Measurements from ENCODE around the gene SLC7A4.

The SLC7A4 gene

GRCh38 chr22:20996598-20997535 is 35.5 kb downstream of the SLC7A4 start:
- no peak for TF ChIP-seq POLR2A (IDR thresholded peaks at IDR 0.05; ENCODE audit: low read depth, low read length)
- no peak for FAIRE-seq

GRCh38 chr22:20996031-20996410 is 36.3 kb downstream of the SLC7A4 start:
- DNase-seq (ENCODE audit: insufficient read length, low spot score): no peak
- FAIRE-seq: no peak
- TF ChIP-seq POLR2A (IDR thresholded peaks at IDR 0.05; ENCODE audit: low read depth, low read length): no peak

More at GRCh38 chr22:20996598-20997535, 35.5 kb downstream of the SLC7A4 start:
- DNase-seq (ENCODE audit: insufficient read length, low spot score): no peak

GRCh38 chr22:20995329-20996030 is 36.9 kb downstream of the SLC7A4 start:
- FAIRE-seq (no peak), DNase-seq (ENCODE audit: insufficient read length, low spot score) (no peak)
- TF ChIP-seq POLR2A (IDR thresholded peaks at IDR 0.05; ENCODE audit: low read depth, low read length): no peak

- no peak for FAIRE-seq
- no peak for TF ChIP-seq POLR2A (IDR thresholded peaks at IDR 0.05; ENCODE audit: low read depth, low read length)
Observed at GRCh38 chr22:20994902-20995241, 37.5 kb downstream of the SLC7A4 start.

GRCh38 chr22:20994128-20994901 is 38.0 kb downstream of the SLC7A4 start:
- no peak for TF ChIP-seq POLR2A (IDR thresholded peaks at IDR 0.05; ENCODE audit: low read depth, low read length)
- FAIRE-seq (no peak), DNase-seq (ENCODE audit: insufficient read length, low spot score) (no peak)

More at GRCh38 chr22:20994902-20995241, 37.5 kb downstream of the SLC7A4 start:
- DNase-seq (ENCODE audit: insufficient read length, low spot score): no peak

GRCh38 chr22:20993304-20994127 is 38.8 kb downstream of the SLC7A4 start:
- no peak for TF ChIP-seq POLR2A (IDR thresholded peaks at IDR 0.05; ENCODE audit: low read depth, low read length)
- DNase-seq (ENCODE audit: insufficient read length, low spot score) (no peak), FAIRE-seq (no peak)

GRCh38 chr22:20992456-20993303 is 39.7 kb downstream of the SLC7A4 start:
- DNase-seq (ENCODE audit: insufficient read length, low spot score): no peak
- FAIRE-seq: no peak
- no peak for TF ChIP-seq POLR2A (IDR thresholded peaks at IDR 0.05; ENCODE audit: low read depth, low read length)

- TF ChIP-seq POLR2A (IDR thresholded peaks at IDR 0.05; ENCODE audit: low read depth, low read length): no peak
- DNase-seq (ENCODE audit: insufficient read length, low spot score) (no peak), FAIRE-seq (no peak)
Observed at GRCh38 chr22:20992056-20992442, 40.3 kb downstream of the SLC7A4 start.

GRCh38 chr22:20991252-20992055 is 40.9 kb downstream of the SLC7A4 start:
- no peak for TF ChIP-seq POLR2A (IDR thresholded peaks at IDR 0.05; ENCODE audit: low read depth, low read length)
- FAIRE-seq: no peak
- no peak for DNase-seq (ENCODE audit: insufficient read length, low spot score)

GRCh38 chr22:20990184-20991180 is 41.9 kb downstream of the SLC7A4 start:
- no peak for TF ChIP-seq POLR2A (IDR thresholded peaks at IDR 0.05; ENCODE audit: low read depth, low read length)
- DNase-seq (ENCODE audit: insufficient read length, low spot score): no peak
- no peak for FAIRE-seq

Measured in H54 (cell line).